Left lobe of liver (tissue), 2 donors: ENCODE measurements around the gene SUN3. TPM values are rescaled to one million over a fixed set of nuclear protein-coding genes. Genes with fewer than 3 reads are reported as not detected.

Source experiments
- ATAC-seq: fragments of 200-7000 bp; cut with Tn5 transposase; one replicate; pipeline ENCODE4 v1.9.1; 2020; ENCODE audit warnings: mild to moderate bottlenecking, moderate library complexity
- DNase-seq: peaks from one replicate; pipeline ENCODE4 v3.0.0-alpha.2; 2020; ENCODE audit warnings: low spot score
- total RNA-seq: library from RNA; stranded (reverse); gene quantifications from one replicate; pipeline ENCODE4 v1.2.1, GENCODE V29; 2021
- donor health status: DM: no; HTN: no; CAD: no; lungs with moderate emphysema.
- donor health status: DM: no; HTN: yes; CAD: no.

SUN3 gene
- total RNA-seq, 1 donor from 2014 or later: not detected

DNA sequence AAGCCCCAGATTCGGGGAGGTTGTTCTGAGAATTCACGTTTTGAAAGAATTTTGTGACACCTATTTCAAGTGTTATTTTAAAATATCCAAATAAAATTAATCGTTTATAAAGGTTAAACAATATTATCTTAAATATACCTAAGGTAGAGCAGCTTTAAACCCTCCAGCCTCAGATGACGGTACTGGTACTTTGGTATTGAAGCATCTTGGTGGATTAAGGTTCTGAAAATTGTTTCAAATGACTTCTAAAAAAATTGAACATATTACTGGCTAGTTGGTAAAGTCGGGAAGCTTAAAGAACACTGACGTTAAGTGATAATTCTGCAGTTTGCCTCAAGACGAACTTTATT, 49.1 kb downstream of the SUN3 start:
- no peak for ATAC-seq
- DNase-seq: no peak

DNA sequence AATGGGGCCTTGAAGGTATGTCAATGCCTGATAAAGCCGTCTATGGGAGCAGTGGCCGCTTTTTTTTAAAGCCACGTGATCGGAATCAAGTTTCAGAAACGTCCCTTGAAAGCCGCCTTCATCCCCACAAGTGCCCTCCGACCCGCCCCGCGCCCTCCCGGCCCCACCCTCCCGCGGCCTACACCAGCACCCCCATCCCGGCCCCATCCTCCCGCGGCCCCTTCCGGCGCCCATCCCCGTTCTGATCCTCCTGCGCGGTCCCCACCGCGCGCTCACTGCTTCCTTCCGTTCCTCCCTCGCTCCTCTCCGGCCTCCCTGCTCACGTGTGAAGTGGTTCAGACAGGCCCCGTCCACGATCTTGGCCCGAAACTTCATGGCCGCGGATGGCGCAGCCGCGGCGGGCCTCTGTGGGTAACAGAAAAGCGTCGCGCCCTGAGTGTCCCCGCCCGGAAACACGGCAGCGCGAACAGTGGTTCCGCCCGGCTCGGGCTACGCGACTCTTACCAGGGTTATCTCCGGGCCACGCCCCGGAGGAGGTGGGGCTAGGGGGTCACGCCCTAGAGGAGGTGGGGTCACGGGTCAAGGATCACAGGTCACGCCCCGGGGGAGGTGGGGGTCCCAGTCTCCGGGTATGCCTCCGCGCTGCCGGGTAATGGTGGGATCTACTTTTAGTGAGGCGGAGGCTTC, 49.6 kb downstream of the SUN3 start, which contains the start of gene HUS1:
Gene HUS1 (minus strand): TSS at position 471 of the 687 bp plus-strand sequence. CDS start 96 bp downstream, at position 375.
- DNase-seq (peak; percentile 95), ATAC-seq (peak; percentile 99)

DNA sequence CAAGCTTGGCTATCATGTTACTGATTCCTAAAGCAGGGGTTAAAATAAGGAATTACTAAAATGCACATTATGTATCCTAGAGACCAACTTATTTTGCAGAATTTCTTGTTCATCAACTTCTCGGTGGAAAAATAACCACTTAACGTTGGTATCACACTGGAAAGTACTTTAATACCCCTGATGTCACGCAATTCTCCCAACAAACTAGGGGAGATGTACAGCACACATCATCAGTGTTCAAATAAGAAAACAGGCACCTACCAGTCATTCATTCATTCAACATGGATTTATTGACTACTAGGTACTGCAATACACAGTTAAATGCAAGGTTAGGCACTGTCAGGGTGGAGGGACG, 50.1 kb downstream of the SUN3 start:
- ATAC-seq: no peak
- no peak for DNase-seq

DNA sequence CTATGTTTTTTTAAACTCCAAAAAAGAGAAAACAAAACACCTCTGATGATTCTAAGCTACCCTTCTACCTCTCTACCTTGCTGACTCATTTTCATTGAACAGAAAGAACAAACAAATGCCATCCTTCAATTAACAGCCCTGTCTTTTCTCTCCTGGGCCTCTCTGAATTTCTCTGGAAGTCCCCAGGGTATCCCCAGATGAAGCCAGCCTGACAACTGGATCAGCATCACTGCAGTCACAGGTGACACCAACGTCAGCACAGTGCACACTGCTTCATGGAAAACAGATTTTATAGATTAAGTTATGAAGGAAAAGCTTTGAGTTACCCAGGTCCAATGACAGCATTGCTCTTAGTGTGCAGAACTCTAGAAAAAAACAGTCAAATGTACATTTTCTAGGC, 55.2 kb downstream of the SUN3 start:
- ATAC-seq: no peak
- DNase-seq: no peak

DNA sequence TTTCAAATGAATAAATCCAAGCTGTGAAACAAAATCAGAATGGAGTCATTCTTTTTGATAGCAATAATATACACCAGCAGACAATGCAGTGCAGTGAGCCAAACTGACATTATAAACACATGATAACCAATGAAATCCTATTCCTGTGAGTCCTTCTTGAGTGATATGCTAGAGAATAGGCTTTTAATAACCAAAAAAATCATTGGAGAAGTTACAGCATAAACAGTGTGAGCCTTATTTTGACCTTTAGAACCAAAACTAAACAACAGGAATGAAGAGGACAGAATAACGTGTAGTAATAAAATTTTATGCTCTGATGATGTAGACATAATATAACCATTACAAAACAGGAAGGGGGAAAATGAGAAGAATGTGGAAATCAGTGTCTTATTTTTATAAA, 58.1 kb downstream of the SUN3 start:
- ATAC-seq (no peak), DNase-seq (no peak)

DNA sequence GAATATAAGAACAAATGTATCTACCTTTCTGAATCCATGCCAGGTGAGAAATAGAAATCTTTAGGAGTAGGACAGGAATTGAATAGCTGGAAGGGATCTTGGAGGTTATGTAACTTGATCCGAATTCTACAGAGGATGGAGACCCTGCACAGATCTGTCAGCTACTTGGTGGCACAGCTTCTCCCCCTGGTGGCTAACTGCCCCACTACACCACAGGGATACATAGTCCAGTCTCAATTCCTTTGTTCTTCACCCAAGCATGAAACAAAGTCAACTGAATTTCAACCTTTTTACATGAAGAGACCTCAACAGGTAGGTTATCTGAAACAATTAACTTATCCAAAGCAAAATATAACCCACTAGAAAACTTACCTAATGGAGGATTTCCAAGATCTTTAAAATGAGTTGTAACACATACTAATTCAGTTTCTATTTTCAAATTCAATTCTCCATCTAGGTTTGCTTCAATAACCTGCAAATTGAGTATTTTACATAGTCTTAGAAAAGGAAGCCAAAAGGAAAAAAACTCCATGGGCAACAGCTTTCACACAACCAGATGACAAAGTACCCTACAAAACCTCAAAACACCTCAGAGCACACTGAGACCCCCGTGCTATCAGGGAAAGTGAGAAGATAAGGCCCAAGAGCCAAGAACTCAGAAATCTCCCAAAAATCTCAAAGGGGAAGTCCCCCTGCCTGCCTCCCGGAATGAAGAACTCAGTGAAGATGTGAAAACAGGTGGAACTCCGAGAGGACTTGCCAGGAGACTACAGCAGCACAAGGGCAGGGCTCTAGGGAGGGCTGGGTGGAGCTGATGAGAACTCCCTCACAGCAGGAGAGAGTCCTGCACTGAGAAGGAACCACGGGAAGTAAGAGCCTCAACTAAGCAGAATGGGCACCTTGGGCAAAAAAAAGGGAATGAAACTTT, 59.8 kb downstream of the SUN3 start:
- DNase-seq (peak; percentile 52), ATAC-seq (peak; percentile 83)

DNA sequence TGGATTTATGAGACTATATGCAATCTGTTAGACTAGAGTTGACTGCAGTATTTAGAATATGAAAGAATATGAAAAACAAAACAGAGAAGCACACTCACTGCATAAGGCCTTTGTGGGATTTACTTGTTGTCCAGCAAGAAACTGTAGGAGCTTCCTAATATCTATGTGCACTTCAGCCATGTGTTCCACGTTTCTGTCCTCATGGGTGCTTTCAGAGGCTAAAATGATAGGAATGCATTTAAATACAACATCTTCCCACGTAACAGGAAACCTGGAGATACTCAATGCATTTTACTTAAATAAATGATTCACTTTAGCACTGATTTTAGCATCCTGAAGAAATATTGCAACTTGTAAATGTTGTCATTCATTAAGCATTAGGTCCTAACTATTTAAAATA, 61.2 kb downstream of the SUN3 start:
- ATAC-seq: no peak
- DNase-seq: no peak

DNA sequence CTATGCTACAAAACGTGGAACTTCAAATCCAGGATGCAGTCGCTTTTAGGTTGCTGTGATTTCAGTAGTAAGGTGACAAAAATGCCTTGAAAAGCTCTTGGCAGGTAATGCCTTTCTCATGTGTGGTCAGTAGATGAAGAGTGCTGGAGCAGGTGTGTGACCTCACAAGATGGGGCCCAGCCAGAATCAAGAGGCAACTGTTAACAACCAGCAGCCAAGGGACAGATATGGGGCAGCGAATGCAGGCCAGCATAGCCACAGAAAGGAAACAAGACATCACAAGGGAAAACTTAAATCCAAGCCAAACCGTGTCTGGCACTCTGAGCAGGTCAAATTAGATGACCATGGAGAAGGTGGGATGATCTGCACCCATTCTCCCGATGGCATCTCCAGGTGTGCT, 61.8 kb downstream of the SUN3 start:
- DNase-seq (no peak), ATAC-seq (no peak)

DNA sequence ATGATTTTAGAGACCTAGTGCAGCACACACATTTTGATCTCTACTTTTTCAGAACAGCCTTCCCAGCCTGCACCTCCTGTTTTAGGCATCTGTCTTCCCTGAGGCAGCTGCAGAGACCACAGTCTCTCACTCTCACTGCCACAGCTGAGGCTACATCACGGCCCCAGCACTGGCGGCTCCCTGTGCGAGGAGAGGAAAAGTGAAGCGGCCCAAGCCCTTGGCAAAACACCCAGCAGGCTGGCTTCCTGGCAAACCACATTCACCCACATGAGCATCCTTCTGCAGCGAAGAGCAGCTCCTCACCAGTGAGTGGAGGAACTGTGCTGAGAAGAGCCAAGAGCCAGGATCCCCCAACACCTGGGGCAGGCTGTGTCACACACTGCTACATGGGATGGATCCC, 63.5 kb downstream of the SUN3 start:
- DNase-seq (no peak), ATAC-seq (no peak)

DNA sequence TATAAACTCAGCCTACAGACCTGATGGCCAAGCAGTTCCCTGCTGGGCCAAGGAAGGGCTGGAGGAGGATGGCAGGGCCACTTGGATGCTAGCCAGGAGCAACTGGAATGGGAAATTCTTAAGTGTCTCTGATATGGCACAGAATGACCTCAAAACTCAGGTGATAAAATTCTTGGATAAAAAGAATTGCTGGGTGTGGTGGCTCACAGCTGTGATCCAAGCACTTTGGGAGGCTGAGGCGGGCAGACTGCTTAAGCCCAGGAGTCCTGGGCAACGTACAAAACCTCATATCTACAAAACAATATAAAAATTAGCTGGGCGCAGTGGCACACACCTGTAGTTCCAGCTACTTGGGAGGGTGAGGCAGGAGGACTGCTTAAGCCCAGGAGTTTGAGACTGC, 66.6 kb downstream of the SUN3 start:
- ATAC-seq: no peak
- no peak for DNase-seq

DNA sequence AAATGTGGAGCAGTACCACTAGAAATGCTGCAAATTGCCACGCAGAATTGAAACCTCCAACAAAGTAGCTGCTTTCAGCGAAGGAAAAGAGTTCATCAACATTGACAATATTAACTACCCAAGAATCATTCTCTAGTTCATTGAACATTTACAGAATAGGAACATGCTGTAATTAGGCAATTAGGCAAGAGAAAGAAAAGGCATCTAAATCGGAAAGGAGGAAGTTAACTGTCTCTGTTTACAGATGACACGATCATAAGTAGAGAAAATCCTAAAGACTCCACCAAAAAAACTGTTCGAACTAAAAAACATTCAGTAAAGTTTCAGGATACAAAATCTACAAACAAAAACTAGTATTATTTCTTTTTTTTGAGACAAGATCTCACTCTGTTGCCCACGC, 71.8 kb downstream of the SUN3 start:
- ATAC-seq: no peak
- no peak for DNase-seq

DNA sequence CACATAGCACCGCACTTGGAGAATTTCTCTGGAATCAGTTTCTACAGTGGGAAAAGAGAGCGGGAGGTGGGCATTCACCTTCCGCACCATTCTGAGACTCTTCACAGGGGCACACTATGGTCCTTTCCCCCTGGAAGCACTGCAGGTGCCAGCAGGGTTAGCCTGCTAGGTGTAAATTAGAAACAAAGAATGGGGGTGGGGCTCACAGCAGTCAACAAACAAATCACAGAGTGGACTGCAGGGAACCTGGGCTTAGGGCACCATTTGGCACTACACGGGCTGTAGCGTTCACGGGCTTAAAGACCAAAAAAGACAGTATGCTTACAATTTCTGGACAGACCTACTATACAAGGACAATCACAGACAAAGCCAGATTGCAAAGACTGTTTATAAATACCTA, 72.7 kb downstream of the SUN3 start:
- DNase-seq (no peak), ATAC-seq (no peak)

DNA sequence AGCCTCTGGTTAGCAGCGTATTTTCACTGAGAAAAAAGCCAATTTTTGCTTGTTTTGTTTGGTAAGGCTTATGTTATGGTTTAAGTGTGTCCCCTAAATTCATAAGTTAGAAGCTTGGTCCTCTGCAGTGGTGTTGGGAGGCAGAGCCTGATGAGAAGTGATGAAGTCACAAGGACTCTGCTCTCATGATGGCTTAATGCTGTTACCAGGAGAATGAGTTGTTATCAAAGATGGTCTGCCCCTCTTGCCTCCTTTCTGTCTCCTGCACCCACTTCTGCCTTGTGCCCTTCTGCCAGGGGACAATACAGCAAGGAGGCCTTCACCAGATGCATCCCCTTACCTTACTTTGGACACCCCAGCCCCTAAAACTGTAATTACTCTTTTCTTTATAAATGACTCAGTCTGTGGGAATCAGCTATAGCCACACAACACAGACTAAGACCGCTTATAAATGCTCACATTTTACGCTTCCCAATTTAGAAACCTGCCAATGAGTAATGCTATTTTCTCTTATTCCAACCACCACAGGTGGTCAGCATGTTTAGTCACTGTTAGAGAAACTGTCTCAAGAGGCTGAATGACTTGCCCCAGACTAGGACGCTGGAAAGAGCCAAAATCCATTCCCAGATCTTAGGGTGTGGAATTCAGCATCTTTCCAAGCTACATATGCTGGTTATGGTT, 74.5 kb downstream of the SUN3 start:
- ATAC-seq: no peak
- no peak for DNase-seq

DNA sequence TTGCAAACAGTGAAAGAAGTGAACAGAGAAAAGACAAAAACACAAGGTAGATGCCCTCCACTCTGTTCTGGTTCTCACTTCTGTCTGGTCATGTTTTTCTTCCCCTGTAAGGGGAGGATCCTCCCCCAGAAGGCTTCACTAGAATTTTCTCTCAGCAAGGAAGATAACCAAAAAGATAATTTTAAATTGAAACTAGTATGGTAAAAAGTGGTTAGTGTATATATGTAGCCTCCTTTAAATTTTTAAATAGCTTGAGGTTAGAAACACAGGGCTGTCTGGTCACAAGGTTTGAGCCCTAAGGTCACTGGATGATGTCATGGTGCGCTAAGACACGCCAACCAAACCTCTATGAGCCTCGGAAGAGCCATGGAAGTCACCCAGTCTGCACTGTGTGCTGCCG, 75.1 kb downstream of the SUN3 start:
- no peak for DNase-seq
- no peak for ATAC-seq

DNA sequence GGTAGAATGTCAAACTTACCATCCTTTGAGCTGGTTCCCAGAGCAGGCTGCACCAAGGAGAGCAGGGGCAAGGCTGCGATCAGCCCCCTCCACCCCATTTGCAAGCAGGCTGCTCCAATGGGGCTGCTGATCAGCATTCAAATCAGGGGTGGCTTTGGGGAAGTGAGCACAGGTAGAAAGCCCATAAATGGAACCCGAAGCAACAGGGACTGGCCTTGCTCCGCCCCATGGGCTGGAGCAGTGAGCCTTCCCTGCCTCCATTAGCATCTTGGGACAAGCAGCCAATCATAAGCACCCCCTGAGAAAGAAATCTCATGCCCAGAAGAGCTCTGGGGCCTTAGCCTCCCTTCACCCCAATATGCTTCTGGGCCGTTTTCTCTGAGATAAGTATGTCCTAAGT, 76.7 kb downstream of the SUN3 start:
- DNase-seq: no peak
- ATAC-seq: no peak

DNA sequence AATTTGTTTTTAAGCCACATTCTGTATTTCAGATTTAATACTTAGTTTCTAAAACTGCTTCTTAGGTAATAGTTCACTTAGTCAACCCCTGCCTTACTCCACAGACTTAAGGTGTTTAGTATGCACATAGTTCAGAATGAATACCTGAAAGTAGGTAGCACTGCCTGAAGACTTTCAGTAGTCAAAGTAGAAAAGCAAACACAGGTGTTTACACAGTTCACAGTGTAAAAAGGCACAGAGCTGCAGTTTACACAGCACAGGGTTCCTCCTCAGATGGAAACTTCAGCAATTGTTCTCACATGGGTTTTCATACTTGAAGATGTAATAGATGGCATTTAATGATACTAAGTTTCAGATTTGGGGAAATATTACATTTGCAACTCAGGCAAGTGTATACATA, 77.5 kb downstream of the SUN3 start:
- DNase-seq: no peak

DNA sequence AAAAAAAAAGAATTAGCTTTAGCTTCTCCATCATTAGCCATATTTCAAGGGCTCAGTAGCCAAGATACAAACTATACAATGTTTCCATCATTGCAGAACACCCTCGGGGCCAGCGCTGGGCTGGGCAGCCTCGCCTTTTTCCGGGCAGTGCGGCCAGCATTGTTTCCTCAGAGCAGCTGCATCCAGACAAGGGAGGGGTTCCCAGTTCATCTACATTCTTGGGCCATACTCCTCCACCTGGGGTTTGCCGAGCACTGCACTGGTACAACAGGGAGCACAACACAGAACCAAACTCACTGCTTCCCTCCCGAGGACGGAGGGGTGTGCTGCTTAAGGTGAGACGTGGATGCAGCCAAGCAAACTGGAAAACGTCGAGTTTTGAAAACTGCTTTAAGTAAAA, 78.2 kb downstream of the SUN3 start:
- DNase-seq: no peak
- ATAC-seq: no peak

More for the DNA sequence above, 77.5 kb downstream of the SUN3 start:
- peak; percentile 84 for ATAC-seq

DNA sequence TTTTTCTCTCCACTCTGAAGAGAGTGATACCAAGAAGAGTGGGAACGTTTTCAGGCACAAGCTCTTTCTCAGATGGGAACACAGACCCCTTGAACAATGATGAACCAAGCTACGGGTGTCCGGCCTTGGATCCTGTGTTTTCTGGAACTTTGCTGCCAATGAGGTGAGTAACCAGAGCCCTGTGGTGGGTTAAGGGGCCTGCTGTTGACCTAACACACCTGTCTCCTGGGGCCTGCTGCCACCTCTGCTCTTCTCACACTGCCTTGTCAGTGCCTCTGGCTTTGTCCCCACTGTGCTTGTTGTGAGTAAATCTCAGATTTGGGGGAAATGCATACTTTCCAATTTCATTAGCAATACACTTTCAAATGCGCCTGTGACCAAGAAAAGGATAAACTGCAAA, 79.2 kb downstream of the SUN3 start:
- no peak for ATAC-seq
- no peak for DNase-seq

DNA sequence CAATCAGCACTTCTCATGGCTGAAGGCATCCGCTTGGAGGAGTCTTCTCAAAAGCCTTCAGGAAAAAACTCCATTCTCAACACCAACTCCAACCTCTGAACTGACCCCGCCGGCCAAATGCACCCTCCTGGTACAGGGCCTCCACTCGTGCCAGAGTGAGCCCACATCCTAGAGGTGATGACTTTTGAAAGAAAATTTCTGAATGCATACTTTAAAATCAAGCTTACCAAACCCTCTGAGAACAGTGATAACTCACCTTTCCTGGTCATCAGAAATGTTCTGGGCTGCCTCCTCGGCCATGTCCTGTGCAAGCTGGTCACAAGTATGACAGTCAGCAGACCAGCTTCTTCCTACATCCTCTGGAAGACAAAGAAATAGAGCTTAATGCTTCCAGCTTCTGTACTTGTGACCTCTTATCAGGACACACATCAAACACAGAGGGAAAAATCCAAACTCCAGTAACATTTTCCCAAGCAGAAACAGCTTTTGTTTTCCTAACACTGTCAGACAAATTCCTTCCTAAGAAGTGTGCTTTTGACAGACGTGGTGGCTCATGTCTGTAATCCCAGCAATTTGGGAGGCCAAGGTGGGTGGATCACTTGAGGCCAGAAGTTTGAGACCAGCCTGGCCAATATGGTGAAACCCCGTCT, 80.6 kb downstream of the SUN3 start, which contains the start of gene PKD1L1:
Gene PKD1L1 (minus strand): TSS at position 326 of the 650 bp plus-strand sequence. CDS start 26 bp downstream, at position 300.
- no peak for ATAC-seq
- DNase-seq: no peak

DNA sequence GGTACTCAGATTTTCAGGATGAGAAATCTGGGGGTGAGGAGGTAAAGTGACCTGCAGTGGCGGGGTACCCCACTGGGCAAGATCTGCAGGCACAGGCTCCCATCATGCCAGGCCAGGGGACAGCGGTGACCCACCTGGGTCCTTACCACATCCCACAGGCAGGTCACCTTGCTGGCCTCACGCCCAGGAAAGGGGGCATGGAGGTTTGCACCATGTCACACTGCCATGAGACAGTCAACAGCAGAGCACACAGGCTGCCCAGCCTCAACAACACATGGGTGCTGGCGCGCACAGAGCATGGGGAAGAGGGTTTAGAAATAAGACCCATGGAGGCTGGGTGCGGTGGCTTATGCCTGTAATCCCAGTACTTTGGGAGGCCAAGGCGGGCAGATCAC, 81.6 kb downstream of the SUN3 start:
- ATAC-seq: no peak
- DNase-seq: no peak
